T47D (cell line): ENCODE data around the gene DHRSX.
"Not testable (repeated sequence)": the region's sequence is repeated elsewhere in the genome, so short reads cannot be mapped to it uniquely, and the experiment has no call there.

Experiments used
- DNase-seq, 2 experiments: peaks; one replicate each; pipeline versions ENCODE4 v3.0.0 to v3.0.0-alpha.2; 2011 to 2012; ENCODE audit warnings: low read depth in 1 of 2, low spot score in 1 of 2
- JUND ChIP-seq: IDR thresholded peaks from 2 replicates; pipeline ENCODE4 v1.6.1; 2012; ENCODE audit warnings: low read depth
- in situ Hi-C: cut with HindIII; loops from 2 replicates; pipeline ENCODE4 v1.10.0; 2016; ENCODE audit warnings: low sequenced_read_pairs, low pct_unique_long_range_greater_than_20kb

The DHRSX gene

GRCh38 chrX:2536141-2536540 lies 35.4 kb upstream of the DHRSX start:
- in situ Hi-C loops: no loop called here
- TF ChIP-seq JUND: no peak
- DNase-seq: no peak

GRCh38 chrX:2534261-2535021 lies 33.7 kb upstream of the DHRSX start:
- in situ Hi-C loops, DNase-seq: not testable (repeated sequence)

GRCh38 chrX:2533424-2533823 lies 32.6 kb upstream of the DHRSX start:
- in situ Hi-C loops: no loop called here
- no peak for DNase-seq
- TF ChIP-seq JUND: no peak

GRCh38 chrX:2526390-2526789 lies 25.6 kb upstream of the DHRSX start:
- no peak for DNase-seq
- in situ Hi-C loops: no loop called here
- no peak for TF ChIP-seq JUND

GRCh38 chrX:2523911-2524310 lies 23.1 kb upstream of the DHRSX start:
- in situ Hi-C loops: no loop called here
- DNase-seq: no peak
- no peak for TF ChIP-seq JUND

GRCh38 chrX:2521927-2522386 lies 21.2 kb upstream of the DHRSX start:
- DNase-seq: no peak
- in situ Hi-C loops: no loop called here
- no peak for TF ChIP-seq JUND

- no peak for TF ChIP-seq JUND
- DNase-seq: no peak
- in situ Hi-C loops: no loop called here
These were observed 20.5 kb upstream of the DHRSX start for GRCh38 chrX:2521092-2521926.

- in situ Hi-C loops: no loop called here
- no peak for TF ChIP-seq JUND
- DNase-seq: no peak
These were observed 19.8 kb upstream of the DHRSX start for GRCh38 chrX:2520539-2520938.

- in situ Hi-C loops, DNase-seq: not testable (repeated sequence)
These were observed 18.9 kb upstream of the DHRSX start for GRCh38 chrX:2519638-2520037.

GRCh38 chrX:2517055-2517454 lies 16.3 kb upstream of the DHRSX start:
- no peak for TF ChIP-seq JUND
- DNase-seq: no peak
- in situ Hi-C loops: no loop called here

- TF ChIP-seq JUND: no peak
- in situ Hi-C loops: no loop called here
- no peak for DNase-seq
These were observed 15.8 kb upstream of the DHRSX start for GRCh38 chrX:2516623-2517022.

GRCh38 chrX:2514131-2514530 lies 13.4 kb upstream of the DHRSX start:
- in situ Hi-C loops: no loop called here
- no peak for DNase-seq
- TF ChIP-seq JUND: no peak

GRCh38 chrX:2513121-2513664 lies 12.4 kb upstream of the DHRSX start:
- in situ Hi-C loops: no loop called here
- TF ChIP-seq JUND: no peak
- no peak for DNase-seq
